Pancreas (tissue), 10 donors: ENCODE measurements around the gene MAPT. TPM values are rescaled to one million over a fixed set of nuclear protein-coding genes. Genes with fewer than 3 reads are reported as not detected.

Experiments
- ATAC-seq, 4 donors: fragments of 200-7000 bp; cut with Tn5 transposase; one replicate each; pipeline versions ENCODE4 v1.8.0 to v1.9.1; 2020; ENCODE audit warnings: mild to moderate bottlenecking in 4 of 4, moderate library complexity in 4 of 4
- DNase-seq, 6 donors: peaks; one replicate each; pipeline ENCODE4 v3.0.0-alpha.2; 2020
- FAIRE-seq: peaks from 2 replicates; lab custom pipeline; 2012; peaks lifted over from hg19 to GRCh38; lab: Jason Lieb, UNC
- H3K27ac ChIP-seq, 4 donors: fragments of 200-600 bp; sonication (generic); 1 replicate in 3 of 4; 2 replicates in 1 of 4; pipeline versions ENCODE4 v1.5.0 to v1.8.0; 2020
- H3K27me3 ChIP-seq, 4 donors: fragments of 200-600 bp; one replicate each; pipeline ENCODE4 v1.8.0; 2021
- H3K36me3 ChIP-seq, 3 donors: fragments of 200-600 bp; sonication (generic) in 1 of 3; one replicate each; pipeline versions ENCODE4 v1.5.0 to v1.8.0; 2020 to 2021
- H3K4me1 ChIP-seq, 3 donors: fragments of 200-600 bp; one replicate each; pipeline ENCODE4 v1.8.0; 2021
- H3K4me3 ChIP-seq, 4 donors: fragments of 200-600 bp; sonication (generic) in 2 of 4; one replicate each; pipeline versions ENCODE4 v1.5.0 to v1.8.0; 2020 to 2021
- H3K9me3 ChIP-seq, 4 donors: fragments of 200-600 bp; one replicate each; pipeline ENCODE4 v1.8.0; 2021
- WGBS, 2 donors: extraction: QIAGEN DNeasy Blood & Tissue Kit; methylation state at CpG; one replicate each; pipeline ENCODE4 v1.1.7; 2013; 5-methylcytosine and 5-hydroxymethylcytosine counted together
- intact Hi-C, 3 donors: fragments of 100-400 bp; cut with DNase I; formaldehyde crosslinking; loops; one replicate each; pipeline versions ENCODE4 v1.11.1 to v1.14.2; 2022
- polyA plus RNA-seq, 2 donors: library from polyadenylated mRNA; stranded (reverse); fragments of 200-250 nt; gene quantifications; one replicate each; pipeline ENCODE4 v1.2.3, GENCODE V29; 2013
- total RNA-seq, 6 donors: library from RNA; stranded (reverse); fragmentation: NEBNext Ultra II Directional in 4 of 6; extraction: Animal tissue kit (Norgen Biotek cat#: 25700) in 4 of 6; gene quantifications; one replicate each; pipeline versions ENCODE4 v1.2.1 to v1.2.4, GENCODE V29; 2021 to 2023
- TF ChIP-seq, protein P1 (sequence below), 4 donors: fragments of 200-600 bp; sonication (generic) in 3 of 4; IDR thresholded peaks; one replicate each; pipeline versions ENCODE4 v1.5.0 to v1.8.0; 2021; ENCODE audit warnings: antibody characterized with exemption in 4 of 4
- donor health status: healthy with polysubstance abuse.
- donor health status: DM: no; HTN: no; CAD: no; lungs with moderate emphysema.
- donor health status: DM: no; HTN: no; CAD: no.
- donor health status: control.
- donor health status: control.
- donor health status: Bipolar disorder and iron deficiency.
- donor health status: DM: yes; HTN: yes; CAD: no.
- donor health status: DM: no; HTN: no; CAD: no.
- donor health status: DM: no; HTN: no; CAD: no.
- donor health status: DM: yes; HTN: yes; CAD: no.

MAPT gene
- total and polyA plus RNA-seq, 8 donors, result 1.1 to 3.2 (median 1.7) TPM

DNA sequence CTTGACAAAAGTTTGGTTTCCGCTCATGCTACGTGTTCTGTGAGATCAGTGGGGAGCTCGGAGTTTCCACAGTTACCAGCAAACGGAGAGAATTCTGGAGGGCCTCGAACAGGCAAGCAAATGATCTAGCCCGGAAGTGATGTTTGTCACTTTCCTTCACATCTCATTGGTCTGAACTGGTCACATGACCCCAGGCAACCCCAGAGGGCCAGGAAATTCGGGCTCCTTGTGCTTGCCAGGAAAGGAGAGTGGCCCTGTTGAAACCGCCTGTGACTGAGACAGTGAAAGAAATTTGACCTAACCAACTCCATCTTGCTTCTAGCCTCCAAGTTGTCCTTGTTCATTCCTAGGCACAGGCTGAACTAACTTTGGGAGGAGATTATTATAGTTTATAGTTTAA is 26.7 kb upstream of the MAPT start:
- no peak overlapping the region for H3K4me3 ChIP-seq
- DNase-seq, result no peak

DNA sequence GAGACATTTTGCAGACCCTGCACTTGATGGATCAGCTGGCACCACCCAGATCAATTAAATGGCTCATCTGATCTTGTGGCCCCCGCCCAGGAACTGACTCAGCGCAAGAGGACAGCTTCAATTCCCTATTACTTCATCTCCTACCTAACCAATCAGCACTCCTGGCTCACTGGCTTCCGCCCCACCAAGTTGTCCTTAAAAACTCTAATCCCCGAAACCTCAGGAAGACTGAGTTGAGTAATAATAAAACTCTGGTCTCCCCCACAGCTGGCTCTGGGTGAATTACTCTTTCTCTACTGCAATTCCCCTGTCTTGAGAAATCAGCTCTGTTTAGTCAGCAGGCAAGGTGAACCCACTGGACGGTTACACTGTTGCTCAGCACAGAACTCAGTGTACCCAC is 26.1 kb upstream of the MAPT start:
- no peaks in the 10 kb centered on the region for H3K4me1 ChIP-seq
- H3K4me3 ChIP-seq, result no peak overlapping the region
- DNase-seq, result no peak
- no peak overlapping the region for H3K27ac ChIP-seq
- peaks cover 0 to 6% (median 0%) of the 10 kb centered on the region in 4 donors for H3K27me3 ChIP-seq
- H3K36me3 ChIP-seq, result no peaks in the 10 kb centered on the region
- H3K9me3 ChIP-seq, result no peaks in the 10 kb centered on the region
- no peak for ATAC-seq
- 54 to 65% methylated on average over 5 of the region's 5 CpGs for WGBS, 2 donors
- intact Hi-C loops, result no loop called here
- TF ChIP-seq, protein P1, sequence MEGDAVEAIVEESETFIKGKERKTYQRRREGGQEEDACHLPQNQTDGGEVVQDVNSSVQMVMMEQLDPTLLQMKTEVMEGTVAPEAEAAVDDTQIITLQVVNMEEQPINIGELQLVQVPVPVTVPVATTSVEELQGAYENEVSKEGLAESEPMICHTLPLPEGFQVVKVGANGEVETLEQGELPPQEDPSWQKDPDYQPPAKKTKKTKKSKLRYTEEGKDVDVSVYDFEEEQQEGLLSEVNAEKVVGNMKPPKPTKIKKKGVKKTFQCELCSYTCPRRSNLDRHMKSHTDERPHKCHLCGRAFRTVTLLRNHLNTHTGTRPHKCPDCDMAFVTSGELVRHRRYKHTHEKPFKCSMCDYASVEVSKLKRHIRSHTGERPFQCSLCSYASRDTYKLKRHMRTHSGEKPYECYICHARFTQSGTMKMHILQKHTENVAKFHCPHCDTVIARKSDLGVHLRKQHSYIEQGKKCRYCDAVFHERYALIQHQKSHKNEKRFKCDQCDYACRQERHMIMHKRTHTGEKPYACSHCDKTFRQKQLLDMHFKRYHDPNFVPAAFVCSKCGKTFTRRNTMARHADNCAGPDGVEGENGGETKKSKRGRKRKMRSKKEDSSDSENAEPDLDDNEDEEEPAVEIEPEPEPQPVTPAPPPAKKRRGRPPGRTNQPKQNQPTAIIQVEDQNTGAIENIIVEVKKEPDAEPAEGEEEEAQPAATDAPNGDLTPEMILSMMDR (IDR thresholded peaks at IDR 0.05), result no peak
- no peak for FAIRE-seq

More for the DNA sequence above, 26.7 kb upstream of the MAPT start:
- ATAC-seq (no peak), FAIRE-seq (no peak)
- no peak overlapping the region for H3K27ac ChIP-seq
- H3K27me3 ChIP-seq, result peaks cover 0 to 6% (median 0%) of the 10 kb centered on the region in 4 donors
- H3K4me1 ChIP-seq, result no peaks in the 10 kb centered on the region
- intact Hi-C loops, result no loop called here
- WGBS, 2 donors, result 55 to 63% methylated on average over 8 of the region's 8 CpGs
- TF ChIP-seq, protein P1 (IDR thresholded peaks at IDR 0.05), result no peak
- H3K36me3 ChIP-seq, result no peaks in the 10 kb centered on the region
- H3K9me3 ChIP-seq, result no peaks in the 10 kb centered on the region

DNA sequence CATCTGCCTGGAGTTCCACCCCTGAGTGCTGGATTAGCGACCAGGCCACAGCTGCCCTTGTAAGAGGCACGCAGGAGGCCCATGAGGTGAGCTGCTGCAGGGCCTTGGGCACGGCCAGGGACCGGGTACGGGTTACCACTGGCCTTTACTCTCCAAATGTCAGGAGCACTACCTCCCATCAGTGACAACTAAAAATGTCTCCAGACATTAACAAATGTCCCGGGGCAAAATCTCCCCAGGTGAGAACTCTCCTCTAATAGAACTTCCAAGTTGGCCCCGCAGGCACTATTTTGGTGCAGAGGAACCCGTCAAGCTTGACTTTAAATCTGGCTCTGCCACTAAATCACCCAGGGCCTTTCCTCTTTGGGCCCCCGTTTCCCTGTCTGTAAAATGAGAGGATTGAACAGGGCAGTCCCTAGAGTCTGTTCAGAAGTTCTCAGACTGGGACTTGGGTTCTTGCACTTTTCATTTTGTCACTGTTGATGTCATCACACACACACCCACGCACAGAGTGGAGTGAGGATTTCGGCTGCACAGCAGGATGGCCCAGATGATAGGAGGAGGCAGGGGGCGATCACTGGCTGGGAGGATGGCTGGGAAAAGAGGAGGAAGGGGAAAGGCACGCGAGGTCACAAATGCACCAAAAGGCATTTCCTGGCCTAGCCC is 24.5 kb upstream of the MAPT start:
- ATAC-seq, result no peak
- DNase-seq, result no peak
- Histone ChIP-seq H3K27ac (no peak overlapping the region), H3K36me3 (no peaks in the 10 kb centered on the region), H3K4me3 (no peak overlapping the region), H3K27me3 (no peaks in the 10 kb centered on the region), H3K9me3 (no peaks in the 10 kb centered on the region), H3K4me1 (no peaks in the 10 kb centered on the region)
- TF ChIP-seq, protein P1 (IDR thresholded peaks at IDR 0.05), result no peak
- intact Hi-C loops, result no loop called here
- no peak for FAIRE-seq
- 63 to 70% methylated on average over 14 of the region's 14 CpGs for WGBS, 2 donors

DNA sequence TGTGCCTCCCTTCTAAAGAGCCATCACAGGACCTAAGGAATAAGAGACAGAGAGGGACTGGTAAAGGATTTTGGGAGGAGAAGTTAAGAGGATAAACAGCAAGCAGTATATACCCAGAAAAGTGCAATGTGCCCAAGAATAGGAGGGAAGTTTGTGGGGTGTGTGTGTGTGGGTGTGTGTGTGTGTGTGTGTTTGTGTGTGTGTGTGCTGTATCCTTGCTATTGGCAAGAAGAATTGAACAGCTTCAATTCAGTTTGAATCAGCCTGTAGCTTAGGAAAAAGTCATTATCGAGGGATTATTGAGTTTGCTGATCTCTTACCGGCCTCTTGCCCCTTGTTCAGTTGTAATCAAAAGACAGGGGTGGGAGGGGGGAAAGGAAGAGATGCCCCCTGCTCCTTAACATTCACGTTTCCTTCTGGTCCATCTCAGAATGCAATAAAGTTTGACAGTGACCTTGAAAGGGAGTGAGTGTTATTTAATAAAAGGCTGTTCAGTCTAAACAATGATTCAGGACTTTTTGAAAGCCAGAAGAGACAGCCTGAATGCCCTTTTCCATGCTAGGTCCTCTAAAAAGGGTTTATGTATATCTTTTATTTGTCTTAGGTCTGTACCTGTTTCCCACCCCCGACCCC is 23.9 kb upstream of the MAPT start:
- TF ChIP-seq, protein P1 (IDR thresholded peaks at IDR 0.05), result no peak
- FAIRE-seq (no peak), ATAC-seq (no peak), DNase-seq (no peak)
- no peaks in the 10 kb centered on the region for H3K27me3 ChIP-seq
- H3K4me3 ChIP-seq, result no peak overlapping the region
- H3K4me1 ChIP-seq, result no peaks in the 10 kb centered on the region
- H3K27ac ChIP-seq, result no peak overlapping the region
- WGBS, 2 donors, result 32 to 44% methylated on average over 4 of the region's 4 CpGs
- intact Hi-C loops, result no loop called here
- no peaks in the 10 kb centered on the region for H3K36me3 ChIP-seq
- no peaks in the 10 kb centered on the region for H3K9me3 ChIP-seq

DNA sequence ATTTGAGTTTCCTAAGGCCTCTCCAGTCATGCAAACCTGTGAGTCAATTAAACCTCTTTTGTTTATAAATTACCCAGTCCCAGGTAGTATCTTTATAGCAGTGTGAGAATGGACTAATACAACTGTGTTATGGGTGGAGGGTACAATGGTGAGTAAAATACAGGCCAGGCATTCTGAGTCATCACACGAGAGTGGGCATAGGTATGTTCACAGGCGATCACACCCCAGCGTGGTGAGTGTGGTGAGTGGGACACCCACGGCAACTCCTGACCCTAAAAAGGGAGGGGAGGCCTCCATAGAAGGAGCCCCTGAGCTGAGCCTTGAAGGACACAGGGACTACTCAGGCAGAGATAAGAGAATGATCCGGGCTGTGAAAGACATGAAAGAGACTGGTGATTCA is 22.6 kb upstream of the MAPT start:
- H3K27me3 ChIP-seq, result no peaks in the 10 kb centered on the region
- H3K9me3 ChIP-seq, result no peaks in the 10 kb centered on the region
- no peaks in the 10 kb centered on the region for H3K36me3 ChIP-seq
- DNase-seq (no peak), ATAC-seq (no peak), FAIRE-seq (no peak)
- H3K4me3 ChIP-seq, result no peak overlapping the region
- 65 to 72% methylated on average over 5 of the region's 5 CpGs for WGBS, 2 donors
- no peak overlapping the region for H3K27ac ChIP-seq
- H3K4me1 ChIP-seq, result no peaks in the 10 kb centered on the region
- TF ChIP-seq, protein P1 (IDR thresholded peaks at IDR 0.05), result no peak
- intact Hi-C loops, result no loop called here
